Left ventricle myocardium superior (tissue), 1 donor: ENCODE measurements around the gene GORASP2. TPM values are rescaled to one million over a fixed set of nuclear protein-coding genes. Genes with fewer than 3 reads are reported as not detected.
A peak's percentile ranks its signal among the peaks of the same experiment; 100 is the strongest.
"Not testable (repeated sequence)": the region's sequence is repeated elsewhere in the genome, so short reads cannot be mapped to it uniquely, and the experiment has no call there.

Experiments used
- ATAC-seq: fragments of 200-7000 bp; cut with Tn5 transposase; one replicate; pipeline ENCODE4 v1.9.1; 2020; ENCODE audit warnings: mild to moderate bottlenecking, moderate library complexity
- DNase-seq: peaks from one replicate; pipeline ENCODE4 v3.0.0-alpha.2; 2020
- intact Hi-C: fragments of 100-400 bp; cut with micrococcal nuclease; formaldehyde crosslinking; loops from one replicate; pipeline ENCODE4 v1.11.0; 2022
- total RNA-seq: library from RNA; stranded (reverse); fragmentation: NEBNext Ultra II Directional; extraction: Animal tissue kit (Norgen Biotek cat#: 25700); gene quantifications from one replicate; pipeline ENCODE4 v1.2.1, GENCODE V29; 2021
- donor health status: DM: no; HTN: yes; CAD: no; lungs with severe emphysema.

GORASP2 gene
- total RNA-seq, 1 donor from 2014 or later = 59.0 TPM

DNA sequence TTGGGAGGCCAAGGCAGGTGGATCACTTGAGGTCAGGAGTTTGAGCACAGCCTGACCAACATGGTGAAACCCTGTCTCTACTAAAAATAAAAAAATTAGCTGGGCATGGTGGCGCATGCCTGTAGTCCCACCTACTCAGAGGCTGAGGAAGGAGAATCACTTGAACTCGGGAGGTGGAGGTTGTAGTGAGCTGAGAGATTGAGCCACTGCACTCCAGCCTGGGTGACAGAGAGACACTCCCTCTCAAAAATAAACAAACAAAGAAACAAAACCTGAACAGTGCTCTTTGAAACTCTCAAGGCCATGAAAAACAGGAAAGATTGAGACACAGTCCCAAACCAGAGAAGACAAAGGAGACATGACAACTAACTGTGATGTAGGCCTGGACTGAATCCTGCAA, 7.2 kb upstream of the GORASP2 start:
- DNase-seq, ATAC-seq, intact Hi-C loops: not testable (repeated sequence)

DNA sequence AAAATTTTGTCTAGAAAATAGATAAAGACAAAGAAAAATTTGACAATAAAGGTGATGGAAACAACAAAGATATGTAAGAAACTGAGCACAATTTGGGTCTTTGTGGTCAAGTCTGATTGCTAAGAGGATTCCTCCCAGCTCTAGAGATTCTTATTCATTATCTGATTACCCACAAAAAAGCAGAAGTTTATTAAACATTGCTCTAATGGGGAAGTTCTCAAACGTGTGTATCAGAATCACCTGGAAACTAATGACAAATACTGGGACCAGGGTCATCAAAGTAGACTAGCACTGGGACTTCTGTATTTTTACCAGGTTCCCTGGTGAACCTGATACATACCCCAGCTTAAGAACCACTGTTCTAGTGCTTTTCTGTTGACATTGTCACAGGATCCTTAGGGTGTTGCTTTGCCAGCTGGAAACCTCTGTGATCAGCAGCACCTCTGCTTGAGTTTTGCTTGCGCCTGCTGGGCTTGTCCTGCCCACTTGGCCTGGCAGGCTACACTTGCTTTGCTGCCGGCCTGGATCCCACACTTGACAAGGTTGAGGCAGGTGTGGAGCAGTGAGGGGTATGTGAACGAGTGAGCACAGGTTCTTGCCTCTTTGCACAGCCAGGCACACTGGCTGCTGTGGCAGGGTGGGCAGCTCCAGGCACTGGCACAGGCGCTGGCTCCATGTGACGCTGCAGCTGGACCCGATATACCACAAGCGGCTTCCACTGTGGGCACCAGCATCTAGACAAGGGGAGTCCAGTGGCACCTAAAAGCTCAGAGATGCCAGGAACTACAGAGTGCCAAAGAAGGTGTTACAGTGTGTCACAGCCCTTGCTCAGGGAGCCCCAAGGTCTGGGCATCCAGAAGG, 6.2 kb upstream of the GORASP2 start:
- ATAC-seq (no peak), DNase-seq (no peak)
- intact Hi-C loops = no loop called here

DNA sequence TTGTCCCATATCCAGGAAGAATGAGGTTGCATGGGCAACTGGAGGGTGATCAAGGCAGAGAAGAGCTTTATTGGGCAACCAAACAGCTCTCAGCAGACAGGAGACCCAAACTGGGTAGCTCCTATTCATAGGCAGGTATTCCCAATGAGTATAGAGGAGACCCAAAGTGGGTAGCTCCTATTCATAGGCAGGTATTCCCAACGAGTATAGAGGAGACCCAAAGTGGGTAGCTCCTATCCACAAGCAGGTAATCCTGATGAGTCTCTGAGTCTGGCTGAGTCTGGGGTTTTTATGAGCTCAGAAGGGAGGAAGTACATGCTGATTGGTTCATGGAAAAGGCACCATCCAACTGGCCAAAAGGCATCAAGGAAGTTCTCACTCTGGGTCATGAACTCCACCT, 5.3 kb upstream of the GORASP2 start:
- intact Hi-C loops = no loop called here
- DNase-seq = no peak
- ATAC-seq = no peak

DNA sequence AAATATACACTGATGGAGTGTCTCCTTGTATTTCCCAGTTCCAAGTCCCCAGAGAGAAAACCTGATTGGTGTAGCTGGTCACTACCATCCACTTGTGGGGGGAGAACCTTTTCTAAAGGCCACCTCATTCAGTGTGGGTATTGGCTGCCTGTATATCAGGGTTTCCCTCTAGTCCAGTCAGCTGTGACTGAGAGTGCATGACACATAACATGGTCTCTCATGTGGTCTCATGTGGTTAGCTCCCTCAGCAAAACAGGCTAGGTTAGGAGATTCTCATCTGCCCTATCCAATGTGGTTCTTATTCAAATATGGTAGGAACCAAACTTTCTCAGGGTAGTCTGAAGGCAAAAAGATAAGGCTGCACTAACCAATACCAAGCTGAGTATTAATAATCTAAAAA, 4.1 kb upstream of the GORASP2 start:
- intact Hi-C loops = no loop called here
- ATAC-seq = no peak
- no peak for DNase-seq

DNA sequence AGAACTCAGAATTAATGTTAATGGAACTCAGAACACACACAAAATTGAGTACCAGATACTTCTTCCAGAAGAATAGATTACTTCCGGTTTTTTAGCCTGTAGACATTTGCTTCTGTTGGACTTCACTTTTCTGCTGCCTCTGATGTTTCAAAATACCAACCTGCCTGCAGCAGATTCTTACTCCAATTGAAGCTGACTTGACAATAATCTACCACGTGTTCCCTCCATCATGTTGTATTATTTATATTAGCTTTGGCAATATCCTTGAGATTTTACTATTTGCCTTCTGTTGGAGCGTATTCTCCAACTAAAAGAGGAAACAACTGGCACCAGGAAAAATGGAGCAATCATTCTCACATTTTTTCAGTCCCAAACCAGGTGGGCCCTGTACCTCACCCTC, 3.1 kb upstream of the GORASP2 start:
- DNase-seq (no peak), ATAC-seq (no peak)
- intact Hi-C loops = no loop called here

DNA sequence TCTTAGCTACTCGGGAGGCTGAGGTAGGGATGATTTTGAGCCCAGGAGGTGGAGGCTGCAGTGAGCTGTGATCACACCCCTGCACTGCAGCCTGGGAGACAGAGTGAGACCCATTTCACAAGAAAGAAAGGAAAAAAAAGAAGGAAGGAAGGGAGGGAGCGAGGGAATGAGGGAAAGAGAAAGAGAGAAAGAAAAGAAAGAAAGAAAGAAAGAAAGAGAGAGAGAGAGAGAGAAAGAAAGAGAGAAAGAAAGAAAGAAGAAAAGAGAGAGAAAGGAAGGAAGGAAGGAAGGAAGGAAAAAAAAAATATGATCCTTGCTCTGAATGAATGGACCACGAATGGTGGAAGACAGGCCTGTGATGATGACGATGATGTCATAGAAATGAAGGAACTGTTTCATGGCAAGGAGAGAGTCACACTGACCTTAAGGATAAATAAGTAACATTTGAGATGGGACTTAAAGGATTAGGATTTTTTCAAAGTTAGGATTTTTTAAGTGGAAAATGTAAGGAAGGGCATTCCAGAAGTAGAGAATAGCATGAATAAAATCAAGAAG, 2.2 kb upstream of the GORASP2 start:
- intact Hi-C loops = no loop called here
- no peak for DNase-seq
- ATAC-seq = no peak

DNA sequence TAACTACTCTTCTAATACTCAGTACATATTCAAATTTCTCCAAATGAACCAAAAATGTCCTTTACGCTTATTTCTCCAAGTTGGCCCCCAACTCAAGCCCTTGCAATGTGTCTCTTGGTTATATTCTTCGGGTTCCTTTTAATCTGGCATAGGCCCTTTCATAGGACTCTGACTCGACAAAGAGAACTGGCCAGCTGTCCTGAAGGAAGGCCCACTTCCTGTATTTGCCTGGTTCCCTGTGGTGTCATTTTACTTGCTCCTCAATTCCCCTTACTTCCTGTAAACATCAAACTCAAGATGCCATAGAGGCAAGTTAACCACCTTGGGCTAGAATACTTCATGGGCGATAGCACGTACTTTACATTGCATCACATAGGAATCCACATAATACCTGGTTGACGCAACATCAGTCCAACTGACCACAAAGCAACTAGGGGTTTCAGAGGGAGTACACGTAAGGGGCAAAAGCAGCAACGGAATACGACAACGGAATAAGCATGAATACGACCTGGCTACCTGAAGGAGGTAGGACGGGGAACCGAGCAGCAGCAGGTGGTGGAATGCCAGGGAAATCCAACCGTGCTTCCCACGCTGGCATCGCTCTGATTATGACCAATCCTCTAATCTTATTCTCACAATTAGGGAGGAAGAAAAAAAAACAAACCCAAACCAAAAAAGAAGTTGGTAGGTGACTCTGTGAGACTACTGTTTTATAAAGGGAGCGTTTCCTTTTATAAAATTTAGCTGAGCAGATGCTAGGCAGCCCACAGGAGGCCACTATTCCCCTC, 823 bp upstream of the GORASP2 start:
- intact Hi-C loops = no loop called here
- DNase-seq = no peak
- no peak for ATAC-seq

DNA sequence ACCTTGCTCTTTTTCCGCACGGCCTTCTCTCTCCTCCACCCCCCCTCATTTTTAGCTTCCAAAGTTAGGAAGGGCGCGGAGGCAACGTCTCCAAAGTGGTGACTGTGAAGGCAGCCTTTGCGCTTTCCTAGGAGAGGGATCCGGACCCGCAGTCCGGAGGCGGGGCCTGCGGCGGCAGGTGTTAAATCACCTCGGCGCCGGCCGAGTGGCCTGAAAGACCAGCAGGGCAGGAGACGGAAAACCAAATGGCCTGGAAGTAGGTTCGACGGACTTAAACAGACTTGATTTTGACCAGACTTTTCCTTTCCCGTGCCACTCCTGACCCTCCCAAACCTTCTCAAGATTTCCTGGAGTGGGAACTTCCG, 615 bp downstream of the GORASP2 start:
- peak; percentile 64 for DNase-seq

DNA sequence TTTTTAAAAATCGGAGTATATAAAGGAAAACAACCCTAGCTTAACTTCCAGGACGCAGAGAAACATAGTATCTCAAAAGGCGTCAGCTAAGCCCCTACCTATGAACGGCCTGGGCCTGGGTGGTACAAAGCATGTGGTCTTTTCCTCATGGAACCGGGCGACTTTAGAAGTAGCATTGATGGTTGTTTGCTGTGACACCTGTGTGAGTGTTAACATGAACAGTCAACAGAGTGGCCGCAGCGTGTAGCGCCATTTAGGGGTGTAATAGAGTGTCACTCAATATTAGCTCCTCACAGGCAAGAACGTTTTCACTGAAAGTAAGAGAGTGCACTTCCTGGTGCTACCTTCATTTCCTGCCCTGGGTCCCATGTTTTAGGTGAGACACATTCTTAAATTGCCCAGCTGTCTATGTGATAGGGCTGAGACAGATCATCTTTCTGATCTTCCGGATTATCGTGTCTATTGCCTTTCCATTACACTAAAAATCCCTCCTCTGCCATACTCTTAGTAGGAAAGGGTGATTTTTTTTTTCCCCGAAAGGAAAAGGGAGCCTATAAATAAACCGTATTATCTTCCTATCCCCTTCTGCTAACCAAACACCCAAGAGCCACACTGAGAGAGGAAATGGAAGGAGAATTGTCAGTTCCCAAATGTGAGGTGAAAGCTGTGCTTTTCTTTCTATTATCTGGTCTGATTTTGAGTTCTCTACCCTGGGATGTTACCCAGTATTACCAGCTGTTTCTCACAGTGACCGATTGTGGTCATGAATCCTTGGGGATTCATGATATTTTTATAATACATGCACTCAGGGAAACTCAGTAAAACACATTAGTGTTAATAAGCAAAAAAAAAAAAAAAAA, 1.3 kb downstream of the GORASP2 start:
- ATAC-seq (no peak), DNase-seq (no peak)
- intact Hi-C loops = no loop called here

More for the DNA sequence above, 615 bp downstream of the GORASP2 start:
- intact Hi-C loops = no loop called here
- ATAC-seq = peak; percentile 33

DNA sequence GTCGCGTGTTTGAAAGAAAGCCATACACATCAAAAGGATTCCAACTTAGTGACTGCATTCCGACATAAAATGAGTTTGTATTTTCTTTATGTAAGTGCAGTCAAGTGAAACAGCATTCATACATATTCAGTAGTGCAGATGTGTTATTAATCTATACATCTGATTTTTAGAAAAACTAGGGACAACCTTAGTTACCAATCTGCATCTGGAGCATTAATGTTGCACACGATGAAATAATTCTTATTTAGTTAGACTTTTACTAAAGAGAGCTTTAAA, 1.9 kb downstream of the GORASP2 start:
- DNase-seq = no peak
- intact Hi-C loops = no loop called here
- ATAC-seq = no peak

DNA sequence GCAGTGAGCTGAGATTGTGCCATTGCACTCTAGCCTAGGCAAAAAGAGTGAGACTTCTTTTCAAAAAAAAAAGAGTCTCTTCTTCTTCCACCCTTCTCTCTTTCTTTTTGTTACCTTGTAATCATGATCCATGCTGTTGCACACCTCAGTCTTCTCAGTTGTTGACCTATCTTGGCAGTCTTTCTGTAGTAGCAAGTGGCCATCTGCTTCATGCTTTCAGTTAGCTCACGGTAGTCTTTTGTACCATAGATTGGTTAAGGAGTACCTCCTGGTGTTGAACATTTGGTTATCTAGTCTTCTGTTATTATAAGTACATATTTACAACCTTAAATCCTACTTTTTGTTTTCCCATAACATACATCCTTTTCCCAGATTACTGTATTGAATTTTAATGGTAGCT, 3.1 kb downstream of the GORASP2 start:
- intact Hi-C loops = no loop called here
- no peak for ATAC-seq
- DNase-seq = no peak

DNA sequence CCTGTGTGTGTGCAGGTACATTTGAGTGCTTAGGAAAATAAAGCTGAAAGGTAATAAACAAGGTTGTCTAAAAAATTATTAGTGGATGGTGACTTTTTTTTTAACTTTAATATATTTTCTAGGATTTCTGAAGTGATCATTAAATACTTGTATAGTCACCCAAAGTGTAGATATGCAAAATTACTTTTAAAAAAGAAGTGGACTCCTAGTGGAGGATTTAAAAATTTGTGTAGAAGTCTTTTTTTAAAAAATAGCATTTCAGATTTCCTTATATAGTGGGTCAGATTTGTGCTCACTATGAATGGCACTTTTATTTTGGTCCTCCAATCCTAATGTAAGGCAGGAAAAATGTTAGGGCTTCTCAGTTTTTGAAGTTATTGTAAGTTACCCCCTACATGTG, 3.9 kb downstream of the GORASP2 start:
- ATAC-seq = no peak
- DNase-seq = no peak
- intact Hi-C loops = no loop called here

DNA sequence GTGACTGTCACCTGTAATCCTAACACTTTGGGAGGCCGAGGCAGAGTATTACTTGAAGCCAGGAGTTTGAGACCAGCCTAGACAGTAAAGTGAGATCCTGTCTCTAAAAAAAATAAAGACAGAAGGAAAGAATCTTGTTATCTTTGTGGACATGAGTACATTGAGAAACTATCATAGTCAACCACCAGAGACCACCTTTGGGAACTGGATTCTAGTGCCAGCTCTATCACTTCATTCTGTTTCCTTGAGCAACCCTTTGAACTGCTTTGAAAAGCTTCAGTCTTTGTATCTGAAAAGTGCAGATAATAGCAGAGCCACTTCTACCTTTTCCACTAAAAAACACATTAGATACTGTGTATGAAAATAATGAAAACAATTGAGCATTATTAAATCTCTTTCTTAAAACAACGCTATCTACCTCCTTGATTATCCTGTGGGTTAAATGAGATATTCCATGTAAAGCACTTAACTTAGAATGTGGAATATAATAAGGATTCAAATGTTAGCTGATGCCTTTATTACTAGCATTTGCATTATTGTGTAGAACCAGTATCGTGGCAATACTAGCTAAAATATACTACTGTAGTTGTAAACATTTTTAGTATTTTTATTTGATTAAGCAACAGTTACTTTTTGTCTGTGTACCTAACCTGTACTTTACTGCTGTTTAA, 8.8 kb downstream of the GORASP2 start:
- no peak for DNase-seq
- ATAC-seq = no peak

DNA sequence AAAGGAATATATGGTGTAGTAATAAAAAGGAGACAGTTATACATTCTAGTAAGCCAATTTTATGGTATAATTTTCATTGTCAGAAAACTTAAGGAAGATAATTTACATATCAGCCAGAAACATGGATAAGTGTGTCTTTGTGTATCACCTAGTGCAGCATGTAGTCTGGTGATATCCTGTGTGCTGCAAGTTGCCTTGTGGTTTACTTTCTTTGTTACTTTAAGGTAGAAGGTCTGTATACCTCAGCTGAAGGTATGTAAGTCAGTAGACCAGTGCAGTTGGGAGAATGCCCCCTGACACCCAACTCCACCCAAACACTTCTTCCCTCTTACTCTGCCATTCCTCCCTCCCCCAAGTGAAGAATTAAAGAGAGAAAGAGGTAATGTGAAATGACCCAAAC, 11.0 kb downstream of the GORASP2 start:
- intact Hi-C loops = no loop called here
- ATAC-seq (no peak), DNase-seq (no peak)

More for the DNA sequence above, 8.8 kb downstream of the GORASP2 start:
- intact Hi-C loops = no loop called here

DNA sequence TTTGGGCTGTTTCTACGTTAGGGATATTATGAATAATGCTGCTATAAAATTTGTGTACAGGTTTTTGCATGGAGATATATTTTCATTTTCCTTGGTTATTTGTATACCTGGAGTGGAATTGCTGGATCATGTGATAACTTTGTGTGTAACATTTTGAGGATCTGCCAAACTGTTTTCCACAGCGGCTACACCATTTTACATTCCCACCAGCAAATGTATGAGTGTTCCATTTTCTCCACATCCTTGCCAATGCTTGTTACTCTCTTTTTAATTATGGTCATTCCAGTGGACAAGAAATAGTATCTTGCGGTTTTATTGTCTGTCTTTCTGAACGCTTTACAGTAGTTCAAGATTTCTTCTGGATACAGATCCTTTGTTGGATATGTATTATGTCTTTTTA, 13.6 kb downstream of the GORASP2 start:
- no peak for ATAC-seq
- intact Hi-C loops = no loop called here
- no peak for DNase-seq

DNA sequence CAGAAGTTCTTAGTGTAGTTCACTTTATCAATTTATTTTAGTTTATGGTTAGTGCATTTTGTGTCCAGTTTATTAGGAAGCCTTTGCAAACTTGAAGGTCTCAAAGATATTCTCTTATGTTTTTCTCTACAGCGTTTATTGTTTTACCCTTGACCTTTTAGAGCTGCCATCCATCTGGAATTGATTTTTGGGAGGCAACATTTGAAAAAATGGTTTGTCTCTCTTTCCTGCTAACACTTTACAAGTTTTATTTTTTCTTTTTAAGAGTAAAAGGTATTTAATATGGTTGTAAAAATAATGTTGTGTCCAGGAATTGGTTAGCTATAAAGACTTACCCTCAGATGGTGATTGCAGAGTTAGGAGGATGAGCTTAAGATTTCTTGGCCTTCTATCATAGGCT, 14.0 kb downstream of the GORASP2 start:
- intact Hi-C loops = no loop called here
- ATAC-seq (no peak), DNase-seq (no peak)

DNA sequence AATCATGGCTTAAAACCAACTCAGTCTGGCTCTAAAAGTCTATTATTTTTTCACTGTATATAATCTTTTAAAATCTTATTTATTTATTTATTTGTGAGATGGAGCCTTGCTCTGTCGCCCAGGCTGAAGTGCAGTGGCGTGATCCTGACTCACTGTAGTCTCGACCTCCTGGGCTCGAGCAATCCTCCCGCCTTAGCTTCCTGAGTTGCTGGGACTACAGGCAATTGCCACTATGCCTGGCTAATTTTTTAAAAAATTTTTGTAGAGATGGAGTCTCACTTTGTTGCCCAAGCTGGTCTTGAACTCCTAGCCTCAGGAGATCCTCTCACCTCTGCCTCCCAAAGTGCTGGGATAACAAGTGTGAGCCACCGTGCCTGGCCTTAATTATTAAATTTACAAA, 14.5 kb downstream of the GORASP2 start:
- intact Hi-C loops = no loop called here
- ATAC-seq (no peak), DNase-seq (no peak)

DNA sequence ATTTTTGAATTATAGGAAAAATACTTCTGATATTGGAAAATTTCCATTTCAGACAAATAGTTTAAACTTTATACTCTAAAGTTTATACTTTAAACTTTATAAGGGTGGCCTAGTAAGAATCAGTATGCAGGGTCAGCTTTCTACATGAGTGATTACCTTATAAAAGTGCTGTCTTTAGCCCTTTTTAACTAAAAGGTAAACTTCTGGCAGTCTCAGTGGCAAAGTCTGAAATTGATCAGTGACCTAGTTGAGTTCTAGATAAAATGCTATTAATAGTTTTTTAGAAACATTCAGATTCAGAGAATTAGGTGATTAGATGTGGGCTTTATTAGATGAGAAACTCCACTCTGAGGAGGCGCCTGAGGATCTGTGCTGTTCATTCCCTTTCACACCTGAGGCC, 15.5 kb downstream of the GORASP2 start:
- DNase-seq (no peak), ATAC-seq (no peak)
- intact Hi-C loops = no loop called here

DNA sequence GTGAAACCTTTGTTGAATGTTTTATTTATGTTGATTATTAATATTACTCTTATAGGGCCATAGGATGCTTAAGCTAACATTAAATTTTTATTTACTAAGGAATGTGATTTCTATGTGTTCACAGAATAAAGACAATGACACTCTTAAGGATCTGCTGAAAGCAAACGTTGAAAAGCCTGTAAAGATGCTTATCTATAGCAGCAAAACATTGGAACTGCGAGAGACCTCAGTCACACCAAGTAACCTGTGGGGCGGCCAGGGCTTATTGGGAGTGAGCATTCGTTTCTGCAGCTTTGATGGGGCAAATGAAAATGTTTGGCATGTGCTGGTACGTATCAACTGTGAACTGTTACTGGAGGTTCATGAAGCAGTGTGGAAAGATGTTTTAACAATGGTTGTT, 20.4 kb downstream of the GORASP2 start:
- no peak for ATAC-seq
- no peak for DNase-seq
- intact Hi-C loops = no loop called here
